Activated naive CD4-positive, alpha-beta T cell treated with anti-CD3 and anti-CD28 coated beads, Interleukin-2, amount 50 U/mL, for 24 hours (primary cell): Measurements from ENCODE around the gene IFNL4.
"Not testable (repeated sequence)": the region's sequence is repeated elsewhere in the genome, so short reads cannot be mapped to it uniquely, and the experiment has no call there.

ENCODE experiments used
- H3K27ac Mint-ChIP-seq: one replicate; pipeline ENCODE4 v1.8.0; 2021; ENCODE audit warnings: mild to moderate bottlenecking, mixed read lengths
- H3K27me3 Mint-ChIP-seq: one replicate; pipeline ENCODE4 v1.8.0; 2021; ENCODE audit warnings: mixed read lengths
- H3K36me3 Mint-ChIP-seq: one replicate; pipeline ENCODE4 v1.8.0; 2021; ENCODE audit warnings: mixed read lengths
- H3K4me1 Mint-ChIP-seq: one replicate; pipeline ENCODE4 v1.8.0; 2021; ENCODE audit warnings: mixed read lengths
- H3K4me3 Mint-ChIP-seq: one replicate; pipeline ENCODE4 v1.8.0; 2021; ENCODE audit warnings: mild to moderate bottlenecking, mixed read lengths
- H3K9me3 Mint-ChIP-seq: one replicate; pipeline ENCODE4 v1.8.0; 2021; ENCODE audit warnings: mixed read lengths

The IFNL4 gene

DNA sequence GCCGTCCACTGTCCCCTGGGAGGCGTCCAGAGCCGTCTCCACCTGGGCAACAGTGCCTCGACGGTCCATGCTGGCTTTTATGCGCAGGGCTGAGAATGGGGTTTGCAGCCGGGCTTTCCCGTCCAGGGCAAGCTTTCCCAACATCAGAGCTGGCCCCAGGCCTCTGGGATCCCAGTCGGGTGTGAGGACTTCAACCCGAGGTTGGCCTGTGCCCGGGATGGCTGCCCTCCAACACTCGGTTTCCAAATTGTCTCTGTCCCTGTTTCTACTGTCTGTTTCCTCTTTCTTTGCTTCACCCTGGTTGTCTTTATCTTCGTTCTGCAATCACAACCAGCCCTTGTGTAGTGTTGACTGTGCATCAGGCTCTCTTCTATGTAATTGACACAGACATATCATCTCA is at the start of gene IFNL4:
TSS of gene IFNL4 (minus strand) at position 51 of the 400 bp plus-strand sequence.
- Mint-ChIP-seq H3K27me3 (peaks cover 1% of the 10 kb centered on the region), H3K36me3 (no peaks in the 10 kb centered on the region), H3K27ac (no peak within 1 kb of the TSS), H3K4me3 (no peak within 1 kb of the TSS), H3K4me1 (peaks cover 11% of the 10 kb centered on the region), H3K9me3 (no peaks in the 10 kb centered on the region)

DNA sequence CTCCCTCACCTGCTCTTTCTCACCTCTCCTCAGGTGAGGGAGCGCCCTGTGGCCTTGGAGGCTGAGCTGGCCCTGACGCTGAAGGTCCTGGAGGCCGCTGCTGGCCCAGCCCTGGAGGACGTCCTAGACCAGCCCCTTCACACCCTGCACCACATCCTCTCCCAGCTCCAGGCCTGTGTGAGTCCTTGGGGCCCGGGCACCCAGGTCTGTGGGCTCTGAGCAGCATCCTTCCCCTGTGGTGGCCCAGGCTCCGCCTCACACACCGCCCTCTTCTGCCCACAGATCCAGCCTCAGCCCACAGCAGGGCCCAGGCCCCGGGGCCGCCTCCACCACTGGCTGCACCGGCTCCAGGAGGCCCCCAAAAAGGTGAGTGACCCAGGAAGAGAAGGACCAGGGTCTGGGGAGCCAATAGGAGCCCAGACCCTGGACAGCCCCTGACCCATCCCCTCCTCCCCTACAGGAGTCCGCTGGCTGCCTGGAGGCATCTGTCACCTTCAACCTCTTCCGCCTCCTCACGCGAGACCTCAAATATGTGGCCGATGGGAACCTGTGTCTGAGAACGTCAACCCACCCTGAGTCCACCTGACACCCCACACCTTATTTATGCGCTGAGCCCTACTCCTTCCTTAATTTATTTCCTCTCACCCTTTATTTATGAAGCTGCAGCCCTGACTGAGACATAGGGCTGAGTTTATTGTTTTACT is 49.4 kb upstream of the IFNL4 start:
- Mint-ChIP-seq H3K4me1 (peaks cover 10% of the 10 kb centered on the region), H3K9me3 (no peaks in the 10 kb centered on the region), H3K27ac (peak overlapping the region; percentile 62), H3K27me3 (peaks cover 2% of the 10 kb centered on the region), H3K4me3 (peak overlapping the region; percentile 47), H3K36me3 (no peaks in the 10 kb centered on the region)

DNA sequence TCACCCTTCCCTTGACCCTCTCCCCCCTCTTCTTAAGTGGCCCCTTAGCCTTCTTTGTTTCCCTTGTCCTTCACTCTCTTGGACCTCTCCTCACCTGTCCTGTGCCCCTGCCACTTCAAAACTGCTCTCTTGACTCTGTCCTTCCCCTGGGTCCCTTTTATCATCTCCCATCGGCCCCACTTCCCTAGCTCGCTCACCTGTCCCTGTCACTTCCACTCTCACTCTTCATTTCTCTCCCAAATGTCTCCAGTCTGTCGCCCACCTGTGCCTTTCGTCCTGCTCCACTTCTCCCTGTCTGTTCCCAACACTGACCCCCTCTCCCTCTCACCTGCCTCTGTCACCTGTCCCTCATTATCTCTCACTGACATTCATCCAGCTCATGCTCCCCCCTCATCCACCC is 48.2 kb upstream of the IFNL4 start:
- no peaks in the 10 kb centered on the region for H3K36me3 Mint-ChIP-seq
- no peaks in the 10 kb centered on the region for H3K9me3 Mint-ChIP-seq
- peaks cover 10% of the 10 kb centered on the region for H3K4me1 Mint-ChIP-seq
- peaks cover 2% of the 10 kb centered on the region for H3K27me3 Mint-ChIP-seq
- H3K27ac Mint-ChIP-seq, result no peak overlapping the region
- H3K4me3 Mint-ChIP-seq, result no peak overlapping the region

DNA sequence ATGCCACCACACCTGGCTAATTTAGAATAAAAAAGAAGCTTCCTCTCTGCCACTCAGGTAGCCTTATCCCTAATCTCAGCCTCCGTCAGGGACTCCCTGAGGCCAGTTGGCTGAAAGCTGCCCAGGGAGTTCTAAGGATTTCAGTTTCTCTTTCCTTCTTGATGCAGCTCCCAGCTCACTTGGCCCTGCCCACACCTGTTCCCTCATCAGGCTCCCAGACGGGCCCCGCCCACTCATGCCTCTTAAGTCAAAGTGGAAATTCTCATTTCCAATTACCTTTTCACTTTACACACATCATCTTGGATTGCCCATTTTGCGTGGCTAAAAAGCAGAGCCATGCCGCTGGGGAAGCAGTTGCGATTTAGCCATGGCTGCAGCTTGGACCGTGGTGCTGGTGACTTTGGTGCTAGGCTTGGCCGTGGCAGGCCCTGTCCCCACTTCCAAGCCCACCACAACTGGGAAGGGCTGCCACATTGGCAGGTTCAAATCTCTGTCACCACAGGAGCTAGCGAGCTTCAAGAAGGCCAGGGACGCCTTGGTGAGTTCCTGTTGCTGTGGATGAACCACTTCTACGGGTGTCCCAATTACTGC is 47.5 kb upstream of the IFNL4 start, which contains the start of gene IFNL1:
TSS of gene IFNL1 (plus strand) at position 353 of the 591 bp plus-strand sequence. CDS start at position 368, 15 bp downstream.
- Mint-ChIP-seq H3K9me3 (no peaks in the 10 kb centered on the region), H3K4me1 (peaks cover 10% of the 10 kb centered on the region), H3K27me3 (peaks cover 2% of the 10 kb centered on the region), H3K4me3 (no peak within 1 kb of the TSS), H3K27ac (peak within 1 kb of the TSS; percentile 59), H3K36me3 (no peaks in the 10 kb centered on the region)

DNA sequence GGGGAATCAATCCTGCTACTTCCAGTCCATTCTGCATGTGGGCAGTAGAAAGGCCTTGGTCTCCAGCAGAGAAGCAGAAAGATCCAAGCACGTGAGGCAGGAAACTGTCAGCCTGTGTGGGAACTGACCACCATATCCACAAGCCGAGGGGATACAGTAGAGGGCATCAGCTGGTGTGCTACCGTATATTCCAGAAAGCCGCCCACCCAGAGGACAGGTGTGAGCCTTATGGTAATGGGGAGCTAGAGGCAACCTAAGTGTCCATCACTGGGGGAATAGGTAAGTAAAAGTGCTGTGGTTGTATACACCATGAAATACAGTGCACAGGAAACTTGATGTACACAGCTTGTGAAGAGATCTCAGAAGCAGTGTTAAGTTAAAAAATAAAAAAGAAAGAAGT is 44.7 kb upstream of the IFNL4 start:
- peaks cover 2% of the 10 kb centered on the region for H3K27me3 Mint-ChIP-seq
- H3K4me3 Mint-ChIP-seq, result no peak overlapping the region
- H3K36me3 Mint-ChIP-seq, result no peaks in the 10 kb centered on the region
- H3K4me1 Mint-ChIP-seq, result peaks cover 7% of the 10 kb centered on the region
- no peaks in the 10 kb centered on the region for H3K9me3 Mint-ChIP-seq
- no peak overlapping the region for H3K27ac Mint-ChIP-seq

DNA sequence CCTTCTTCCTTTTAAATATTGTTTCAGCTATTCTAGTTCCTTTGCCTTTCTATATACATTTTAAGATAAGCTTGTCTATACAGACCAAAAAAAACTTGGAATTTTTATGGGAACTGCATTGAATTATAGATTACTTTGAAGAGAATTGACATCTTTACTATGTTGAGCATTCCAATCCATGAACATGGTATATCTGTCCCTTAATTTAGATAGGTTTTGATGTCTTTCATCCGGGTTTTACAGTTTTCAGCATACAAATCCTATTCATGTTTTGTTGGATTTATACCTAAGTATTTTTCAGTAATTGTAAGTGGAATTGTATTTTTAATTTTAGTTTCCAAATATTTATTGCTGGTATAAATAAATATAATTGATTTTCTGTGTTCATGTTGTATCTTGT is 35.4 kb upstream of the IFNL4 start:
- Mint-ChIP-seq H3K27me3 (peaks cover 2% of the 10 kb centered on the region), H3K9me3 (peaks cover 5% of the 10 kb centered on the region), H3K4me3 (no peak overlapping the region)

DNA sequence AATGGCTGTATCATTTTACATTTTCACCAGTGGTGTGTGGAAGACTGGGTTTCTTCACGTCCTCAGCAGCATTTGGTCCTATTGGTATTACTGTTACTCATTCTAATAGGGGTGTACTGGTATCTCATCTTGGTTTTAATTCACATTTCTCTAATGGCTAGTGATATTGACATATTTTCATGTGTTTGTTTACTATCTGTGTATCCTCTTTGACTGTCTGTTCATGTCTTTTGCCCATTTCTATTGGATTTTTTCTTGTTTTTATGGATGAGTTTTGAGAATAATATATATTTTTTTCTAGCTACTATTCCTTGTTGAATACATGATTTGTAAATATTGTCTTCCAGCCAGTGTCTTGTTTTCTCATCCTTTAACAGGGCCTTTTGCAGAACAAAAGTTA is 33.4 kb upstream of the IFNL4 start:
- Mint-ChIP-seq H3K27me3 (peaks cover 2% of the 10 kb centered on the region), H3K36me3 (peaks cover 3% of the 10 kb centered on the region), H3K4me3 (no peak overlapping the region), H3K4me1 (no peaks in the 10 kb centered on the region), H3K9me3 (peaks cover 5% of the 10 kb centered on the region), H3K27ac (no peak overlapping the region)

More for the DNA sequence above, 35.4 kb upstream of the IFNL4 start:
- Mint-ChIP-seq H3K27ac (no peak overlapping the region), H3K4me1 (no peaks in the 10 kb centered on the region), H3K36me3 (peaks cover 3% of the 10 kb centered on the region)

DNA sequence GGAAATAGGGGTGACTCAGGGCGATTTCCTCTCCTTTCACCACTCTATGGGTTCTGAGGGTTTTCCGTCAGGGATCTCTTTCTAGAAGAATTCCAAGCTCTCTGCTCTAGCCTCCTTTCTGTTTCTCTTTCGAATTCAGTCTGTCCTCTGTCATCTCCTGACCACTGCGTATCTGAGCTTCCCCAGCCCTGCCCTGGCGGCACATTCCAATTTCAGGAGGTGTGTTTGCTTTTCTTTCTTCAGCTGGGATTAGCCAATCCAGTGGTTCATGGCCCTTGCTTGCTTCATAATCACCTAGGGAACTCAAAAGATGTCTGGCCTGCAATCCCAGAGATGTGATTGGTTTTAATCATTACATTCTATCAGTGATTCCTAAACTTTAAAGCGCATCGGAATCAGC is 28.9 kb upstream of the IFNL4 start:
- Mint-ChIP-seq H3K4me1 (no peaks in the 10 kb centered on the region), H3K27me3 (no peaks in the 10 kb centered on the region), H3K9me3 (no peaks in the 10 kb centered on the region), H3K4me3 (no peak overlapping the region), H3K27ac (no peak overlapping the region), H3K36me3 (no peaks in the 10 kb centered on the region)

DNA sequence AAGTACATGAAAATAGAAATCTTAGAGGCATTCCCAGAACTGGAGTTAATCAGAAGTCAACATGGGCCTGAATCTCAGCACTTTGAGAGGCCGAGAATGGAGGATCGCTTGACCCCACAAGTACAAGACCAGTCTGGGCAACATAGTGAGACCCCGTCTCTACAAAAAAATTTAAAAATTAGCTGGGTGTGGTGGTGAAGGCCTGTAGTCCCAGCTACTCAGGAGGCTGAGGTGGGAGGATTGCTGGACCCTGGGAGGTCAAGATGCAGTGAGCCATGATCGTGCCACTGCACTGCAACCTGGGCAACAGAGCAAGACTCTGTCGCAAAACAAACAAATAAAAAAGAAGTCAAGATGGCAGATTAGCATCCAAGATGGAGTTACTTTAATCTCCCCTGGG is 28.1 kb upstream of the IFNL4 start:
- no peaks in the 10 kb centered on the region for H3K9me3 Mint-ChIP-seq
- no peak overlapping the region for H3K4me3 Mint-ChIP-seq
- H3K4me1 Mint-ChIP-seq, result no peaks in the 10 kb centered on the region
- no peaks in the 10 kb centered on the region for H3K27me3 Mint-ChIP-seq
- no peaks in the 10 kb centered on the region for H3K36me3 Mint-ChIP-seq
- no peak overlapping the region for H3K27ac Mint-ChIP-seq

DNA sequence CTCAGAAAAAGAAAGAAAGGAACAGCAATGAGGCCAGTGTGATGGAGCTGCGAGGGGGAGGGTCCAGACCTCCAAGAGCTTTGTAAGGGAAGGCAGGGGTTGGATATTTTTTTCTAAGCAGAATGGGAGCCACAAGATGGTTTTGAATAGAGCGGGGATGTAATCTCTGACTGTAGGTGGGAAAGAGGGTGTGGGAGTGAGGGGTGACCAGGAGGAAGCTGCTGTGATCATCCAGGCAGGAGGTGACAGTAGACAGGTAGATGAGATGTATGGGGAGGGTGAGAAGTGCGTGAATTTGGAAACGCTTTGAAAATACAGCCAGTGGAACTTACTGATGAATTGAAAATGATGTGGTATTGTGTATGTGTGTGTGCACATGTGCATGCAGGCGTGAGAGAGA is 26.9 kb upstream of the IFNL4 start:
- Mint-ChIP-seq H3K27me3 (no peaks in the 10 kb centered on the region), H3K36me3 (no peaks in the 10 kb centered on the region), H3K4me3 (no peak overlapping the region), H3K9me3 (no peaks in the 10 kb centered on the region), H3K4me1 (no peaks in the 10 kb centered on the region), H3K27ac (peak overlapping the region; percentile 3)

DNA sequence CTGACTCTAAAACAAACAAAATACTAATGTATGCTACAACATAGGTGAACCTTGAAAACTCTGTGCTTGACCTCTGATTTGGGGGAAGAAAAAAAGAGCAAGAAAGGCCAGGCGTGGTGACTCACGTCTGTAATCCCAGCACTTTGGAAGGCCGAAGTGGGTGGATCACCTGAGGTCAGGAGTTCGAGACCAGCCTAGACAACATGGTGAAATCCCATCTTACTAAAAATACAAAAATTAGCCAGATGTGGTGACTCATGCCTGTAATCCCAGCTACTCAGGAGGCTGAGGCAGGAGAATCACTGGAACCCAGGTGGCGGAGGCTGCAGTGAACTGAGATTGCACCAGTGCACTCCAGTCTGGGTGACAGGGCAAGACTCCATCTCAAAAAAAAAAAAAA is 25.2 kb upstream of the IFNL4 start:
- not testable (repeated sequence) for H3K36me3 Mint-ChIP-seq, H3K27ac Mint-ChIP-seq, H3K4me3 Mint-ChIP-seq, H3K9me3 Mint-ChIP-seq, H3K27me3 Mint-ChIP-seq, H3K4me1 Mint-ChIP-seq

DNA sequence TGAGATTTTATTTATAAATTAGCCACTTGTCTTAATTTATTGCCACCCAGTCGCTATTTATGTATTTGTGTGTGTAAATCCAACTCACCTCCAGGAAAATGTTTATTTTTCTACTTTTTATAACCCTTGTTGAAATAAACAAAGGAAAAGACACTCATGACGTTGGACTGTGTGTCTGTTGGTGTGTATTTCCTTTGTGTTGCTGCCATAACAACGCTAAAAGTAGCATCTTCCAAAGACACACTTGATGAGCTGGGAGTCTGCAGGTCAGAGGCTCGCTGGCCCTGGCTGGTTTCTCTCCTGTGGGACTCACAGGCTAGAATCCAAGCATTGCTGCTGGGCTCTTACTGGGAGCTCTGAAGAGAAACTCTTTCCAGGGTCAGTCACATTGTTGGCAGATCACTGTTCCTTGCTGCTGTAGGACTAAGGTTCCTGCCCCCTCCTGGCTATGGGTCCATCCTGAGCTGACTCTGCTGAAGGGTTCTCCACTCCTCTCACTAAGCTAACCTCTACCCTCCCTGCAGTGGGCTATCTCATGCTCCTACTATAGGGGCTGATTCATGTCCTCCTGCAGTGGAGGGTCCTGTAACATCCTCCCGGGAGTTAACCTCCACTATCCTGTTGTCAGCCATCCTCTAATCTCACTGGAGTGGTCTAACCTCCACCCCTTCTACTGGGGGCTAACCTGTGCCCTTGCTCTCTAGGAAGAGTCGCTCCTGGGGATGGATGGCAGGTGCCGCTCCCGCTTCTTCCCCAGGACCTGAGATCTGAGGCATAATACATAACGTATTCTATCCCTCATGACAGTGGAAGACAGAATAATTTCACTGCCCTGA is 21.6 kb upstream of the IFNL4 start:
- no peaks in the 10 kb centered on the region for H3K9me3 Mint-ChIP-seq
- no peaks in the 10 kb centered on the region for H3K4me1 Mint-ChIP-seq
- H3K27me3 Mint-ChIP-seq, result peaks cover 5% of the 10 kb centered on the region
- no peak overlapping the region for H3K4me3 Mint-ChIP-seq
- H3K36me3 Mint-ChIP-seq, result no peaks in the 10 kb centered on the region
- H3K27ac Mint-ChIP-seq, result no peak overlapping the region

DNA sequence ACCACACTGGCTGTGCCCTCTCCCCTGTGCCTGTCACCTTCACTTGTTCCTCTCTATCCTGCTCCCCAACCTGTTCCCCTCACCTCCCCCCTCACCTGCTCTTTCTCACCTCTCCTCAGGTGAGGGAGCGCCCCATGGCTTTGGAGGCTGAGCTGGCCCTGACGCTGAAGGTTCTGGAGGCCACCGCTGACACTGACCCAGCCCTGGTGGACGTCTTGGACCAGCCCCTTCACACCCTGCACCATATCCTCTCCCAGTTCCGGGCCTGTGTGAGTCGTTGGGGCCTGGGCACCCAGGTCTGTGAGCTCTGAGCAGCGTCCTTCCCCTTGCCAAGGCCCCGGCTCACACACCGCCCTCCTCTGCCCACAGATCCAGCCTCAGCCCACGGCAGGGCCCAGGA is 20.7 kb upstream of the IFNL4 start:
- not testable (repeated sequence) for H3K27me3 Mint-ChIP-seq, H3K4me1 Mint-ChIP-seq, H3K9me3 Mint-ChIP-seq, H3K27ac Mint-ChIP-seq, H3K4me3 Mint-ChIP-seq, H3K36me3 Mint-ChIP-seq

DNA sequence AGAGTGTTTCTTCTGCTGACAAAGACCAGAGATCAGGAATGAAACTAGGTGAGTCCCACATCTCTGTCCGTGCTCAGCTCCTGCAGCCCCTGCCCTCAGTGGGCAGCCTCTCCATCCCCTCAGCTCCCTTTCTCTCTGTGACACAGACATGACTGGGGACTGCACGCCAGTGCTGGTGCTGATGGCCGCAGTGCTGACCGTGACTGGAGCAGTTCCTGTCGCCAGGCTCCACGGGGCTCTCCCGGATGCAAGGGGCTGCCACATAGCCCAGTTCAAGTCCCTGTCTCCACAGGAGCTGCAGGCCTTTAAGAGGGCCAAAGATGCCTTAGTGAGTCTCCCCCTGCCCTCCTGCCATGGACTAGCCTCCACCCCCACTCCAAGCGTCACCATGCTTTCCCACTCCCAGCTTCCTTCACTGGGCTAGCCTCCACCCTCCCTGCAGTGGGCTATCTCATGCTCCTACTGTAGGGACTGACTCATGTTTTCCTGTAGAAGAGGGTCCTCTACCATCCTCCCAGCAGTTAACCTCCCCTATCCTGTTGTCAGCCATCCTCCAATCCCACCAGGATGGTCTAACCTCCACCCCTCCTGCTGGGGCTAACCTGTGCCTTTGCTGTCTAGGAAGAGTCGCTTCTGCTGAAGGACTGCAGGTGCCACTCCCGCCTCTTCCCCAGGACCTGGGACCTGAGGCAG is 20.0 kb upstream of the IFNL4 start:
- not testable (repeated sequence) for H3K27me3 Mint-ChIP-seq, H3K4me1 Mint-ChIP-seq, H3K4me3 Mint-ChIP-seq, H3K36me3 Mint-ChIP-seq, H3K27ac Mint-ChIP-seq, H3K9me3 Mint-ChIP-seq

DNA sequence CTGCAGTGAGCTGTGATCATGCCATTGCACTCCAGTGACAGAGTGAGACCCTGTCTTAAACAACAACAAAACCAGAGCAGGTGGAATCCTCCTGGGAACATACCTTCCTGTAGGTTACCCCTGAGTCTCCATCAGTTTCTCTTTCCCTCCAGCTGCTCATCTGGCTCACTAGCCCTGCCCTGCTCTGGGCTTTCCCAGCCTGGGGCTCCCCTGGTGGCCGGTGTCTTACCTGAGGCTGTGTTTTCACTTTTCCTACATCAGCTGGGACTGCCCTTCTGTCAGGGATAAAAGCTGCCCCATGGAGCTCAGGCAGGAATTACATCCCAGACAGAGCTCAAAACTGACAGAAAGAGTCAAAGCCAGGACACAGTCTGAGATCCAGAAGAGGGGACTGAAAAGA is 19.4 kb upstream of the IFNL4 start, which contains the start of gene IFNL2:
TSS of gene IFNL2 (plus strand) at position 312 of the 400 bp plus-strand sequence. CDS start 173 bp downstream, outside the sequence.
- not testable (repeated sequence) for H3K36me3 Mint-ChIP-seq, H3K27ac Mint-ChIP-seq, H3K9me3 Mint-ChIP-seq, H3K4me3 Mint-ChIP-seq, H3K4me1 Mint-ChIP-seq
- H3K27me3 Mint-ChIP-seq, result peaks cover 13% of the 10 kb centered on the region
